Peyer's patch (tissue), 4 donors: ENCODE data around the gene LTBR.

ENCODE experiments used
- POLR2A ChIP-seq, 2 donors: fragments of 450-650 bp; IDR thresholded peaks; one replicate each; pipeline ENCODE4 v1.5.1; 2017; ENCODE audit warnings: antibody characterized with exemption in 2 of 2, mild to moderate bottlenecking in 2 of 2, moderate library complexity in 2 of 2
- TF ChIP-seq, protein P1 (sequence below), 6 experiments: fragments of 450-650 bp in 4 of 6; fragments of 200-600 bp in 2 of 6; sonication (generic) in 1 of 6; IDR thresholded peaks; one replicate each; pipeline ENCODE4 v1.5.1; 2017 to 2019; ENCODE audit warnings: antibody characterized with exemption in 6 of 6, mild to moderate bottlenecking in 3 of 6, moderate library complexity in 1 of 6

DNA sequence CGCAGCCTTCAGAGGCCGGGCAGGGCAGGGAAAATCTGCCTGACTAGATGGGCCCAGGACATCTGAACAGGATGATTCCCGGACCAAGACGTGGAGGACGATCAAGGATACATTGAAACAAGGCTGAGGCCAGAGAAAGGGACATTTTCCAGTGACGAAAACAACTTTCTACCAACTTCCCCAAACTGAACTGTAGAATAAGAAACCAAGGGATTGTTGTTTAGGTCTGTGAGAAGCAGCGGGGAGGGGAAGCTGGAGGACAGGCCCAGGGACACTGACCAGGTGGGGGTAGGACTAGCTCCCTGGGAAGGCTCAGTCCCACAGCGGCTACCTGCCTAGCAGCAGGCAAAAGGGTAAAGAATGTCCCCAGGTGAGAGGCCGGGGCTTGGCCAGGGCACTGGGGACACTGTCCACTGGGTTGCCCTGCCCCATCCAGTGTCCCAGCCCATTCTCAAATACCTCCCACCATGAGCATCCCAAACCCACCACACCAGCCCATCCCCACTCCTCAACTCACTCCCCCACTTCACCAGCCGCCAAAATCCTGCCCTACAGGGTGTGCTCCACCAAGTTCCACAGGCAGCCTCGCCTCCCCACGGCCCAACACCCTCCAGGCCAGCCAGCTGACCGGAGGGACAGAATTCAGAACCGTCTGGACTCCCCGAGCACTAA lies 43.1 kb upstream of the LTBR start:
- TF ChIP-seq POLR2A (IDR thresholded peaks at IDR 0.05), result no peak
- TF ChIP-seq, protein P1, sequence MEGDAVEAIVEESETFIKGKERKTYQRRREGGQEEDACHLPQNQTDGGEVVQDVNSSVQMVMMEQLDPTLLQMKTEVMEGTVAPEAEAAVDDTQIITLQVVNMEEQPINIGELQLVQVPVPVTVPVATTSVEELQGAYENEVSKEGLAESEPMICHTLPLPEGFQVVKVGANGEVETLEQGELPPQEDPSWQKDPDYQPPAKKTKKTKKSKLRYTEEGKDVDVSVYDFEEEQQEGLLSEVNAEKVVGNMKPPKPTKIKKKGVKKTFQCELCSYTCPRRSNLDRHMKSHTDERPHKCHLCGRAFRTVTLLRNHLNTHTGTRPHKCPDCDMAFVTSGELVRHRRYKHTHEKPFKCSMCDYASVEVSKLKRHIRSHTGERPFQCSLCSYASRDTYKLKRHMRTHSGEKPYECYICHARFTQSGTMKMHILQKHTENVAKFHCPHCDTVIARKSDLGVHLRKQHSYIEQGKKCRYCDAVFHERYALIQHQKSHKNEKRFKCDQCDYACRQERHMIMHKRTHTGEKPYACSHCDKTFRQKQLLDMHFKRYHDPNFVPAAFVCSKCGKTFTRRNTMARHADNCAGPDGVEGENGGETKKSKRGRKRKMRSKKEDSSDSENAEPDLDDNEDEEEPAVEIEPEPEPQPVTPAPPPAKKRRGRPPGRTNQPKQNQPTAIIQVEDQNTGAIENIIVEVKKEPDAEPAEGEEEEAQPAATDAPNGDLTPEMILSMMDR (IDR thresholded peaks at IDR 0.05), result no peak
